ENCODE data around the gene UBN2.
"Not testable (repeated sequence)": the region's sequence is repeated elsewhere in the genome, so short reads cannot be mapped to it uniquely, and the experiment has no call there.

UBN2 gene

GRCh38 chr7:139300390-139300789 is 69.4 kb downstream of the UBN2 start:
- DNase-seq: no peak

DNA sequence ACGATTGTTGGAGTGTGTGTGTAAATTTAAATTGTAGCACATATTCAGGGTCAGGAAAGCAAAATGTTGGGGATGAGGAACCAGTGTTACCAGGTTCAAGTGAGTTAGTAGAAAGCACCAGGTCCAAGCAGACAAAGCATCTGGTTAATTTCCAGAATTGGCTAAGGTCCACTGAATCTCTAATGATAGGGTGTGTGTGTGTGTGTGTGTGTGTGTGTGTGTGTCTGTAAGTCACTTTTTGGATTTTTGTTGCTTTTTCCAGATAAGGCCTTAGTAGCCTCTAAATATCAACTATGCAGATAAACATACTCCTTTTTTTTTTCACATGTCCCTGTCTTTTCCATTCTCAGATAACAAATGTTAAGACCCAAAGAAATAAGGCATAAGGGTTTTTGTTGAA is 73.5 kb downstream of the UBN2 start:
- no peak for DNase-seq

DNA sequence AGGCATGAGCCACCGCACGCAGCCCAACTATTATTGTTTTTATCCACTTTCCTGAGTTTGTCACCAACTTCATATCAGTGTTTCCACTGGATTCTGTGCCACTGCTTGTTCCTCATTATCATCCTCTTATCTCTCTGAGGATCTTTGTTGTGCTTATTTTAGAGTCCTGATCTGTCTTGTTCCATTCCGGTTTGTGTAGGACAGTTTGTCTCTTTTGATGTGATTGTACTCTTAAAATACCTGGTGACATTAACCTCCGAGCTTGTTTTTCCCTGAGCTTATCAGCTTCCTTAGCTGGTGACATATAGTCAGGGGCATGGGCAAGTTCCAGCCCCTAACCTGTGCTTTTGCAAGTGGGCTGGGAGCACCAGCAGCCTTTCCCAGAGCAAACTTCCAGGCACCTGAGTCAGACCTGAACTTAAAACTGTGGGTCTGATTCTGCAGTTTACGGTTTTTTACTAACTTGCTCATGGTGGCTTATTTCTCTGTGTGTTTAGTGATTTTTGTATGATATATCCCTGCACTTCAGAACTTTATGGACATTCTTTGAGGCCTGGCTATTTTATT is 87.0 kb downstream of the UBN2 start:
- no peak for DNase-seq

- DNase-seq: peak; percentile 24
These were observed 90.2 kb downstream of the UBN2 start for GRCh38 chr7:139321071-139321745.

DNA sequence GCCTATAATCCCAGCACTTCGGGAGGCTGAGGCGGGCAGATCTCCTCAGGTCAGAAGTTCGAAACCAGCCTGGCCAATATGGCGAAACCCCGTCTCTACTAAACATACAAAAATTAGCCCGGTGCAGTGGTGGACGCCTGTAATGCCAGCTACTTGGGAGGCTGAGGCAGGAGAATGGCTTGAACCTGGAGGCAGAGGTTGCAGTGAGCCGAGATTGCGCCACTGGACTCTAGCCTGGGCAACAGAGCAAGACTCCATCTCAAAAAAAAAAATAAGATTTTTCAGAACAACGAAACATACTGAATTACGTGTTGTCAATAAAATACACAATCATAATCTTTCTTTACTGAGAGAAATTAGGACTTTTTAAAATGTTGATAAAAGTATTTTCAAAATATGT is 93.7 kb downstream of the UBN2 start:
- not testable (repeated sequence) for DNase-seq

GRCh38 chr7:139328375-139328774 is 97.3 kb downstream of the UBN2 start:
- no peak for DNase-seq

DNA sequence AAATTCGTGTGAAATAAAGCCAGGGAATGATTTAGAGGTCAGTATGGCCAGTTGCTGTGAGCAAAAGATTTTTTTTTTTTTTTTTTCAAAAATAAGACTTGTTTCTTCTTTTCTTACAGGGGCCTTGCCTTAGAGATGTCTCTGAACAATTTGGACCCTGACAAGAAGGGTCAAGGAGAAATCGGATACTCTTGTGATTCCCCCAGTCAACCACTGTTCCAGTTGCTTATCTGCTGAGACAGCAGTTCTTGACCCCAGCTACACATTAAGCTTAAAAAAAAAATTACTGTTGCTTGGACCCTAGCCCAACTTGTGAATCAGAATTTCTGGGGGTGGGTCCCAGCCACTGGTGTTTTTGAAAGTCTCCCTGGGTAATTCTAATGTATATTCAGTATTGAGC is 98.1 kb downstream of the UBN2 start:
- no peak for DNase-seq

GRCh38 chr7:139330333-139331030 is 99.4 kb downstream of the UBN2 start:
- no peak for DNase-seq

- DNase-seq: no peak
These were observed 101.8 kb downstream of the UBN2 start for GRCh38 chr7:139332697-139333359.

- DNase-seq: not testable (repeated sequence)
These were observed 102.4 kb downstream of the UBN2 start for GRCh38 chr7:139333443-139333842.

DNA sequence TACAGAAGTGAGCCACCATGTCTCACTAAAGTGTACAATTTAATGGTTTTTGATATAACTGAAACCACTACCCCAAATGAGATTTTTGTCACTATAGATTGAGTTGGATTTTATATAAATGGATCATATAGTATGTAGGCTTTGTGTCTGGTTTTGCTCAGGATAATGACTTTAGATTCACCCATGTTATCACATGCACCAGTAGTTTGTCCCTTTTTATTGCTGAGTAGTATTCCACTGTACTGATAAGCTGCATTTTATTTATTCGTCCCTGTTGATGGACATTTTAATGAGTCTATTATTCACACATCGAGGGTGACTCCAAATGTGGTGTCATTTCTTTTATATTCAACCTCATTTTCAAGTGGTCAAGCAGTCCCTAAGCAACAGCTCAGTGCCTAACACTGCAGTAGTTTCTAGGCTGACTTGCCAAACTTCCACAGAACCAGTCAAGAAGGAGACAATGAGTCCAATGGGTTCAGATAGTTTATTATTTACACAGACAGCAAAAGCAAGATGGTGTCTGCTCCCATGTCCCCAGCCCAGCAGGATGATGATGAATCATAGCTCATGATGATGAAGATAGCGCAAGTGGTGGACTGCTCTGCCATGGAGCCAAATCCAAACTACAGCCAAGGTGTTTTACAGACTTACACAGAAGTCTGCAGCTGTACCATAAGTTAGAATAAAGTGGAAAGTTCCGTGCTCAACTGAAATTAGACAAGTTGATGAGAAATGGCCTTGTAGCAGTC is 103.5 kb downstream of the UBN2 start:
- DNase-seq: no peak

GRCh38 chr7:139339025-139339424 is 108.0 kb downstream of the UBN2 start:
- no peak for DNase-seq

DNA sequence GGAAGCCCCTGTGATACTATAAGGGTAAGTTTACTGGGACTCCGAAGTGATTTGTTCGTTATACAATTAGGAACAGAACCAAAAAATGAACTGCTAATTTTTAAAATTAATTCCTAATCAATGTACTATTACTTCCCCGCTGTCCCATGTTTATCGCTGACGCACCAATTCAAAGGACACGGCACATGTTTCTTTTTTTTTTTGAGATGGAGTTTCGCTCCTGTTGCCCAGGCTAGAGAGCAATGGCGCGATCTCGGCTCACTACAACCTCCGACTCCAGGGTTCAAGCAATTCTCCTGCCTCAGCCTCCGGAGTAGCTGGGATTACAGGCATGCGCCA is 108.6 kb downstream of the UBN2 start:
- DNase-seq: no peak

- peak; percentile 100 for DNase-seq
These were observed 109.2 kb downstream of the UBN2 start for GRCh38 chr7:139340037-139340807.

DNA sequence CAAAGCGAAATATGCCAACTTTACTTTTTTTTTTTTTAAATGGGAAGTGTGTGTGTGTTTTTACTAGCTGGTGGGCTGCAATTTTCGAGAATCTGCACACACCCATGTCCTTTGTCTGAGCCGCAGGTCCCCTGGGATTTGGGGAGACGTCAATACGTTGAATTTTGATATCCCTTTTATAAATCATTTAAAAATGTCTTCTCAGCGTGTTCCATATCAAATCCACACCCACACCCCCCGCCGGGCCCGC is 109.7 kb downstream of the UBN2 start:
- DNase-seq: no peak

DNA sequence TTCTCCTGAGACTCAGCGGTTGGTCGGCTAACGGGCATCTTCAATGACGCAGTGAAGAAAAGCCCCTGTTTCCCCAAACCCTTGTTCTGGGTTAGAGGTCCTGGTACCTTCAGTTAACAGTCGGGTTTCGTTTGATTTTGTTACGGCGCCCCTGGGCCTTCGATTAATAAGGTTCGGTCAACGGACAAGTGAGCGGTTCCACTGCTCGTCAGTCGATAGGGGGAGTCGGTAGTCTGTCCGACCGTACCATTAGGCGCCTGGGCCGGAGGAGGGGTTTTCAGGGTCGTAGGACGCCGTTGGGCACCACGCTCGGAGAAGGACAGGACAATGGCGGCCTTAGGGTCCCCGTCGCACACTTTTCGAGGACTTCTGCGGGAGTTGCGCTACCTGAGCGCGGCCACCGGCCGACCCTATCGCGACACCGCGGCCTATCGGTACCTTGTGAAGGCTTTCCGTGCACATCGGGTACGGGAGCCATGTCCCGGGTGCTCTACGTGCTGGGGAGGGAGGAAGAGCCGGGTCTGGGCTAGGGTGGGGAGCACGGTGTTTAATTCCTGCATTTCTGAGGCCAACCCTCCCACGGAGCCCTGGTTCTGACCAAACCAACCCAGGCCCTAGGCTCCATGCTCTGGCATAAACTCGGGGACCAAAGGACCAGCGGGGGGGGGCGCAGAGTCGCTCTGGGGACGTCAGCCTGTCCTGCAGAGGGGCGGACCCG is 110.2 kb downstream of the UBN2 start, which contains the start of gene FMC1:
Gene FMC1 (plus strand): TSS at position 280 of the 718 bp plus-strand sequence. CDS start 48 bp downstream, at position 328.
- peak; percentile 92 for DNase-seq

- DNase-seq: no peak
These were observed 110.8 kb downstream of the UBN2 start for GRCh38 chr7:139341776-139342226.

DNA sequence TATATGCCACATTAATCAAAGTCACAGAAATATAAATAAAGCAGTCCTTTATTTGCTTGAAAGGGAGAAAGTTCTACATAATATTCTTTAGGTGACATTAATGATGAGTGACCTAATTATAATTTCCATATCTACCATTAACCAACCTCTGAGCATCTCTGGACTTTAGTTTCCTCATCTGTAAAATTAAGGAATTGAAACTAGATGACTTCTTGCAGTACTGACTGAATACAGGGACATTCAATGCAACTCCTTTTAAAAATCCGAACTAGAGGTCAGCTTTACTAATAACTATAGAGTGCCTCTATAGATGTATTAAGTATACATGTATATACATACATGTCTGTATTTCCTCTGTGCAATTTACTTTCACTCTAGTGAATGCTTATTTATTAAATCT is 114.0 kb downstream of the UBN2 start:
- peak; percentile 65 for DNase-seq

DNA sequence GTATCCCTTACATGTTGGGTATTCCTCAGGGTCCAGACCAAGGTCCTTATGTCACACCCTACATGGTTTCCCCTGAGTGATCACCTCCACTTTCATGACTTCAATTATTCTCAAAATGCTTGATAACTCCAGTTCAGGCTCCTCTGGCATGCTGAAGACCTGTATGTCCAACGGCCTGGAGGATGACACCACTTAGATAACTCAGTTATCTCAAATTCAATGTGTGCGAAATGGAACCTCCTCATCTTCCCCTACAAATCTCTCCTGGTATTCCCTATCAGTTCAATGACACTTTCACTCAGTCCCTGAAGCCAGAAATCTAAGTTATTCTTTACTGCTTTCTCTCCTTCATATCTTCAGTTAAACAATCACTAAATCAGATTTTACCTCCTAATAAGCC is 120.0 kb downstream of the UBN2 start:
- DNase-seq: no peak

GRCh38 chr7:139354729-139355128 is 123.7 kb downstream of the UBN2 start:
- DNase-seq: peak; percentile 42

DNA sequence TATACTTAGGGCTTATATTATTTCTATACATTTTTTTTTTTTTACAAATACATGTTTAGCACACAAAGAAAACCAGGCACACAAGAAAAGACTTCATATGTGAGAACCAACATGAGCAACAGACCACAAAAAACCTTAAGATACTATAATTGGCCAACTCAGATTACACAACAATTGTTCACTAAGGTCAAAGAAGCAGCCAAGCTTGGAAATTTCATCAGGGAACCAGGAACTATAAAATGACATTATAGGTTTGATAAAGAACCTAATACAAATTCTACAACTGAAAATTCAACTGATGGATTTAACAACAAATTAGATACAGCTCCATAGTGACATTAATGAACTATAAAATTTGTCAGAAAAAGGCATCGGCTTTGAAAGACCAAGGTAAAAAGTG is 124.3 kb downstream of the UBN2 start:
- peak; percentile 86 for DNase-seq
